Ascending aorta (tissue), 2 donors: ENCODE results near the gene GAS2L1. TPM values are rescaled to one million over a fixed set of nuclear protein-coding genes. Genes with fewer than 3 reads are reported as not detected.

ENCODE experiments used
- DNase-seq, 2 donors: peaks; one replicate each; pipeline ENCODE4 v3.0.0-alpha.2; 2019; ENCODE audit warnings: low spot score in 2 of 2
- H3K27ac ChIP-seq, 2 donors: fragments of 200-600 bp; sonication (generic); one replicate each; pipeline ENCODE4 v1.5.1; 2016 to 2017; ENCODE audit warnings: mild to moderate bottlenecking in 1 of 2
- H3K27me3 ChIP-seq: fragments of 200-600 bp; sonication (generic); one replicate; pipeline ENCODE4 v1.5.1; 2017
- H3K36me3 ChIP-seq, 2 donors: fragments of 200-600 bp; sonication (generic); one replicate each; pipeline ENCODE4 v1.5.1; 2016
- H3K4me1 ChIP-seq, 2 donors: fragments of 200-600 bp; sonication (generic); one replicate each; pipeline ENCODE4 v1.5.1; 2016 to 2017; ENCODE audit warnings: mild to moderate bottlenecking in 1 of 2
- H3K4me3 ChIP-seq, 2 donors: fragments of 200-600 bp; sonication (generic); one replicate each; pipeline ENCODE4 v1.5.1; 2016 to 2017; ENCODE audit warnings: mild to moderate bottlenecking in 1 of 2
- H3K9me3 ChIP-seq, 2 donors: fragments of 200-600 bp; sonication (generic); one replicate each; pipeline ENCODE4 v1.5.1; 2016
- CTCF ChIP-seq, 3 experiments: fragments of 200-600 bp in 2 of 3; fragments of 450-650 bp in 1 of 3; sonication (generic) in 2 of 3; IDR thresholded peaks; one replicate each; pipeline ENCODE4 v1.5.1; 2016 to 2019; ENCODE audit warnings: antibody characterized with exemption in 3 of 3, mild to moderate bottlenecking in 1 of 3, moderate library complexity in 1 of 3
- intact Hi-C: fragments of 100-400 bp; cut with DNase I; formaldehyde crosslinking; loops from one replicate; pipeline ENCODE4 v1.15.1; 2023
- total RNA-seq: library from RNA; depleted of rRNA; stranded (reverse); fragments of >200 nt; gene quantifications from one replicate; pipeline ENCODE4 v1.1.0, GENCODE V29; 2016

The GAS2L1 gene
- total RNA-seq, 1 donor from 2014 or later, result 99.3 TPM

- Histone ChIP-seq H3K36me3 (peaks cover 39 to 52% of the 10 kb centered on the region in 2 donors), H3K9me3 (no peaks in the 10 kb centered on the region), H3K27ac (no peak overlapping the region), H3K27me3 (no peaks in the 10 kb centered on the region), H3K4me1 (no peaks in the 10 kb centered on the region), H3K4me3 (no peak overlapping the region)
- DNase-seq, result no peak
- intact Hi-C loops, result no loop called here
- TF ChIP-seq CTCF (IDR thresholded peaks at IDR 0.05), result peak; percentile 29 to 61 (median 36)
Observed at GRCh38 chr22:29359469-29359868, 53.0 kb downstream of the GAS2L1 start.

Other genes with a start within 250 kb of the GAS2L1 start
- gene C22orf31, start 244.8 kb upstream of the GAS2L1 start, total RNA-seq, result not detected
- 10.7 TPM for gene KREMEN1, start 233.6 kb upstream of the GAS2L1 start, total RNA-seq
- 0.64 TPM for gene EMID1, start 100.8 kb upstream of the GAS2L1 start, total RNA-seq
- 254 TPM for gene RHBDD3, start 38.7 kb upstream of the GAS2L1 start, total RNA-seq
- 133 TPM for gene EWSR1, start 38.4 kb upstream of the GAS2L1 start, total RNA-seq
- not detected for gene RASL10A, start 9.0 kb downstream of the GAS2L1 start, total RNA-seq
- 86.4 TPM for gene AP1B1, start 81.9 kb downstream of the GAS2L1 start, total RNA-seq
- gene RFPL1, start 131.9 kb downstream of the GAS2L1 start, total RNA-seq, result not detected
- 0.32 TPM for gene NEFH, start 173.6 kb downstream of the GAS2L1 start, total RNA-seq
- gene THOC5, start 247.1 kb downstream of the GAS2L1 start, total RNA-seq, result 21.5 TPM